Hepatocyte (in vitro differentiated cells): ENCODE results near the gene ELL2. TPM values are rescaled to one million over a fixed set of nuclear protein-coding genes. Genes with fewer than 3 reads are reported as not detected.

Experiments
- DNase-seq: peaks from one replicate; pipeline ENCODE4 v3.0.0-alpha.2; 2016; ENCODE audit warnings: low spot score
- H2AFZ ChIP-seq: fragments of 200-600 bp; sonication (generic); 2 replicates; pipeline ENCODE4 v1.6.0; 2016; ENCODE audit warnings: antibody characterized with exemption, mild to moderate bottlenecking
- H3K27ac ChIP-seq: fragments of 200-600 bp; sonication (generic); 2 replicates; pipeline ENCODE4 v1.5.1; 2016; ENCODE audit warnings: mild to moderate bottlenecking
- H3K27me3 ChIP-seq: fragments of 200-600 bp; sonication (generic); 2 replicates; pipeline ENCODE4 v1.6.1; 2016
- H3K36me3 ChIP-seq: fragments of 200-600 bp; sonication (generic); replicated peaks from 2 replicates; pipeline ENCODE4 v1.5.1; 2016; ENCODE audit warnings: low read depth; ENCODE audit not compliant: insufficient read depth
- H3K4me1 ChIP-seq: fragments of 200-600 bp; sonication (generic); 2 replicates; pipeline ENCODE4 v1.5.1; 2016; ENCODE audit warnings: mild to moderate bottlenecking, moderate library complexity; ENCODE audit not compliant: insufficient read depth
- H3K4me2 ChIP-seq: fragments of 200-600 bp; sonication (generic); 2 replicates; pipeline ENCODE4 v1.6.0; 2016
- H3K4me3 ChIP-seq: fragments of 200-600 bp; sonication (generic); 2 replicates; pipeline ENCODE4 v1.5.1; 2016; ENCODE audit warnings: mild to moderate bottlenecking
- H3K79me2 ChIP-seq: fragments of 200-600 bp; sonication (generic); 2 replicates; pipeline ENCODE4 v1.6.0; 2017; ENCODE audit warnings: mild to moderate bottlenecking
- H3K9me2 ChIP-seq: fragments of 200-600 bp; sonication (generic); replicated peaks from 2 replicates; pipeline ENCODE4 v1.6.0; 2017; ENCODE audit warnings: mild to moderate bottlenecking; ENCODE audit not compliant: insufficient read depth
- H3K9me3 ChIP-seq: fragments of 200-600 bp; sonication (generic); 2 replicates; pipeline ENCODE4 v1.5.1; 2016; ENCODE audit warnings: low read depth, mild to moderate bottlenecking
- H4K20me1 ChIP-seq: fragments of 200-600 bp; sonication (generic); 2 replicates; pipeline ENCODE4 v1.6.0; 2016; ENCODE audit warnings: mild to moderate bottlenecking; ENCODE audit not compliant: insufficient read depth, poor library complexity, severe bottlenecking
- CTCF ChIP-seq: fragments of 200-600 bp; sonication (generic); IDR thresholded peaks from 2 replicates; pipeline ENCODE4 v1.5.1; 2016; ENCODE audit warnings: antibody characterized with exemption, mild to moderate bottlenecking; ENCODE audit not compliant: poor library complexity
- EZH2 ChIP-seq: fragments of 200-600 bp; sonication (generic); IDR thresholded peaks from 2 replicates; pipeline ENCODE4 v1.6.1; 2016; ENCODE audit warnings: antibody characterized with exemption, mild to moderate bottlenecking, borderline replicate concordance
- EZH2phosphoT487 ChIP-seq: fragments of 200-600 bp; sonication (generic); IDR thresholded peaks from one replicate; pipeline ENCODE4 v1.6.1; 2018; ENCODE audit warnings: antibody characterized with exemption, mild to moderate bottlenecking, low read depth, moderate library complexity; ENCODE audit not compliant: unreplicated experiment, severe bottlenecking
- WGBS: methylation state at CpG from one replicate; pipeline ENCODE4 v1.1.6; 2016; ENCODE audit warnings: low lambda C conversion rate; ENCODE audit errors: missing lambda C conversion rate; 5-methylcytosine and 5-hydroxymethylcytosine counted together
- polyA plus RNA-seq: library from polyadenylated mRNA; unstranded; fragments of >200 nt; fragmentation: Nextera tagmentation; extraction: Ambion mirVana; gene quantifications from 2 replicates; pipeline ENCODE4 v1.2.1, GENCODE V29; 2016
- total RNA-seq: library from RNA; depleted of rRNA; stranded (reverse); fragments of >200 nt; gene quantifications from 2 replicates; pipeline ENCODE4 v1.2.3, GENCODE V29; 2014

ELL2 gene
- total and polyA plus RNA-seq, 2 experiments from 2014 or later = 34.6 to 56.0 TPM

- H3K79me2 ChIP-seq = peaks cover 91% of the 10 kb centered on the region
Observed at GRCh38 chr5:95937607-95938152, 24.0 kb downstream of the ELL2 start.

GRCh38 chr5:95936812-95937397 is 24.7 kb downstream of the ELL2 start:
- Histone ChIP-seq H2AFZ (no peak overlapping the region), H3K36me3 (no peaks in the 10 kb centered on the region), H3K27ac (no peak overlapping the region), H3K4me1 (peaks cover 5% of the 10 kb centered on the region), H3K9me3 (no peaks in the 10 kb centered on the region), H3K79me2 (peaks cover 92% of the 10 kb centered on the region), H3K27me3 (no peaks in the 10 kb centered on the region), H3K4me2 (no peak overlapping the region), H3K4me3 (no peak overlapping the region), H3K9me2 (no peaks in the 10 kb centered on the region), H4K20me1 (peaks cover 40% of the 10 kb centered on the region)
- TF ChIP-seq CTCF (no peak), EZH2phosphoT487 (no peak), EZH2 (no peak)
- DNase-seq = no peak
- 67% methylated on average over 5 of the region's 5 CpGs for WGBS

More at GRCh38 chr5:95937607-95938152, 24.0 kb downstream of the ELL2 start:
- Histone ChIP-seq H3K4me2 (no peak overlapping the region), H2AFZ (no peak overlapping the region), H3K4me1 (peaks cover 5% of the 10 kb centered on the region), H3K27me3 (no peaks in the 10 kb centered on the region), H3K27ac (no peak overlapping the region), H3K4me3 (no peak overlapping the region), H3K9me2 (no peaks in the 10 kb centered on the region), H3K9me3 (no peaks in the 10 kb centered on the region), H3K36me3 (no peaks in the 10 kb centered on the region), H4K20me1 (peaks cover 32% of the 10 kb centered on the region)
- DNase-seq = no peak
- WGBS = 50% methylated on average over 3 of the region's 3 CpGs
- TF ChIP-seq EZH2 (no peak), CTCF (no peak), EZH2phosphoT487 (no peak)

DNA sequence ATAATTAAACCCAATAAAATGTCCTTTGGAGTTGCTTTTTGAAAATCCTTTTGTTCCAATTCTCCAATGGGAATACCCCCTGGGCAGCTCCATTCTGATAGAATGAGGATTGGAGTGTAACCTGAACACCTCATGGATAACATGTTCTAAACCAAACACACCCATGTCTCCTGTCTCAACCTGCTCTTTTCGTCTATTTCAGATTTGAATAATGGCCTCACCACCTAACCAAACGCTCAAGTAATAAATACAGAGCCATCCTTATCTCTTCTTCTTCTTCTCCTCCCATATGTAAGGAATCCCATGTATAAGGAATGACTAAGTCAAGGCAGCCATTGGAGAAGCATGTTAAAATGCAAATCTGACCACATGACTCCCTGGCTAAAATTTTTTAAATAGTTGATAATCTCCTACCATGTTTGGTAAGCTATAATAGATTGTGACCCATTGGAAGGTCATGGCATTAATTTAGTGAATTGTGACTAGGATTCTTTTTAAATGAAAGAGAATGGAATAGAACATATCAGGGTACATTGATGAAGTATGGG is 26.0 kb downstream of the ELL2 start:
- no peak overlapping the region for H3K4me3 ChIP-seq
- no peak overlapping the region for H3K27ac ChIP-seq
- H2AFZ ChIP-seq = no peak overlapping the region
- peaks cover 48% of the 10 kb centered on the region for H4K20me1 ChIP-seq
- no peak overlapping the region for H3K4me2 ChIP-seq
- no peaks in the 10 kb centered on the region for H3K9me3 ChIP-seq
- H3K4me1 ChIP-seq = peaks cover under 1% of the 10 kb centered on the region
- TF ChIP-seq EZH2 = no peak
- TF ChIP-seq EZH2phosphoT487 = no peak
- TF ChIP-seq CTCF = no peak
- no peaks in the 10 kb centered on the region for H3K36me3 ChIP-seq
- H3K79me2 ChIP-seq = peaks cover 91% of the 10 kb centered on the region
- 78% methylated on average over 2 of the region's 2 CpGs for WGBS
- DNase-seq = no peak
- no peaks in the 10 kb centered on the region for H3K27me3 ChIP-seq
- no peaks in the 10 kb centered on the region for H3K9me2 ChIP-seq
